ENCODE data around the gene CAMLG.

GRCh38 chr5:134769206-134769605, 30.9 kb downstream of the CAMLG start:
- no peak for TF ChIP-seq ZNF274 (IDR thresholded peaks at IDR 0.05; ENCODE audit: low read depth, low read length)
- TF ChIP-seq YY1 (IDR thresholded peaks at IDR 0.05; ENCODE audit: insufficient read depth, insufficient read length) = no peak
